ENCODE measurements around the gene VPS25. TPM values are rescaled to one million over a fixed set of nuclear protein-coding genes. Genes with fewer than 3 reads are reported as not detected.

Gene VPS25
- total RNA-seq, 1 donor from 2014 or later: 39.4 TPM

DNA sequence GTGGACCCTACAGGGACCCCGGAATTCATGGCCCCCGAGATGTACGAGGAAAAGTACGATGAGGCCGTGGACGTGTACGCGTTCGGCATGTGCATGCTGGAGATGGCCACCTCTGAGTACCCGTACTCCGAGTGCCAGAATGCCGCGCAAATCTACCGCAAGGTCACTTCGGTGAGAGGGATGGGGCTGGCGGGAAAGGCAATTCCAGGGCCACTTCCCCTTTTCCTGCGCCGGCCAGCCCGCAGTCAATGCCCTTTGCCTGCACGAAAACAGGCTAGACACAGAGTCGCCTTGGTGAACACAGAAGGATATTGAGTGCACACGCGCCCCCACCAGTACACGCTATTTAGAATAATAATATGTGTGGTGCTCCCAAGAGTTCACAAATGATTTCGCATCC is 11.2 kb downstream of the VPS25 start:
- Mint-ChIP-seq H3K27ac (ENCODE audit: unreplicated experiment) (no peak overlapping the region), H3K9me3 (ENCODE audit: unreplicated experiment) (no peaks in the 10 kb centered on the region), H3K27me3 (ENCODE audit: unreplicated experiment) (peaks cover 13% of the 10 kb centered on the region), H3K4me1 (ENCODE audit: unreplicated experiment) (peaks cover 28% of the 10 kb centered on the region), H3K4me3 (ENCODE audit: unreplicated experiment) (no peak overlapping the region), H3K36me3 (ENCODE audit: low read depth, unreplicated experiment) (peaks cover 24% of the 10 kb centered on the region)
- no peak for DNase-seq (ENCODE audit: low spot score)
- TF ChIP-seq, protein P1, sequence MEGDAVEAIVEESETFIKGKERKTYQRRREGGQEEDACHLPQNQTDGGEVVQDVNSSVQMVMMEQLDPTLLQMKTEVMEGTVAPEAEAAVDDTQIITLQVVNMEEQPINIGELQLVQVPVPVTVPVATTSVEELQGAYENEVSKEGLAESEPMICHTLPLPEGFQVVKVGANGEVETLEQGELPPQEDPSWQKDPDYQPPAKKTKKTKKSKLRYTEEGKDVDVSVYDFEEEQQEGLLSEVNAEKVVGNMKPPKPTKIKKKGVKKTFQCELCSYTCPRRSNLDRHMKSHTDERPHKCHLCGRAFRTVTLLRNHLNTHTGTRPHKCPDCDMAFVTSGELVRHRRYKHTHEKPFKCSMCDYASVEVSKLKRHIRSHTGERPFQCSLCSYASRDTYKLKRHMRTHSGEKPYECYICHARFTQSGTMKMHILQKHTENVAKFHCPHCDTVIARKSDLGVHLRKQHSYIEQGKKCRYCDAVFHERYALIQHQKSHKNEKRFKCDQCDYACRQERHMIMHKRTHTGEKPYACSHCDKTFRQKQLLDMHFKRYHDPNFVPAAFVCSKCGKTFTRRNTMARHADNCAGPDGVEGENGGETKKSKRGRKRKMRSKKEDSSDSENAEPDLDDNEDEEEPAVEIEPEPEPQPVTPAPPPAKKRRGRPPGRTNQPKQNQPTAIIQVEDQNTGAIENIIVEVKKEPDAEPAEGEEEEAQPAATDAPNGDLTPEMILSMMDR (IDR thresholded peaks at IDR 0.05; ENCODE audit: unreplicated experiment): no peak

DNA sequence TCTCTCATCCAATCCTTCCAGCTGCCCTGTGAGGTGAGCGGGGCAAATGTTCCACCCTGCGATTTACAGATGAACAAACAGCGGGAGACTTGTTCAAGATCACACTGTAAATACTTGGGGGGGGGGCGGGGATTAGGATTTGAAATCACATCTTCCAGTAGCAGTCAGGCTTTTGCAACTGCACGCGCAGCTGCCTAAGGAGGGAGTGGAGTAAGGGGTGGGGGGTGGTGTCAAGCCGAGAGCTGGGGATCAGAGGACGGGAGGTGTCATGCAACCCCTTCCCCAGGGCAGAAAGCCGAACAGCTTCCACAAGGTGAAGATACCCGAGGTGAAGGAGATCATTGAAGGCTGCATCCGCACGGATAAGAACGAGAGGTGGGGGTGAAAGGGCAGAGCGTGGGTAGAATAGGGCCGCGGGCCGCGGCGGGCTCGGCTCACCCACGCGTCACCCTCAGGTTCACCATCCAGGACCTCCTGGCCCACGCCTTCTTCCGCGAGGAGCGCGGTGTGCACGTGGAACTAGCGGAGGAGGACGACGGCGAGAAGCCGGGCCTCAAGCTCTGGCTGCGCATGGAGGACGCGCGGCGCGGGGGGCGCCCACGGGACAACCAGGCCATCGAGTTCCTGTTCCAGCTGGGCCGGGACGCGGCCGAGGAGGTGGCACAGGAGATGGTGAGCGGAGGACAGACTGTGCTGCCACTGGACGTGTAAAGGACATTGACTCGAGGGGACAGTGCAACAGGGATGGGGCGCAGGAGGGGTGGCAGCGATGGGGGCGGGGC is 11.8 kb downstream of the VPS25 start:
- Mint-ChIP-seq H3K27me3 (ENCODE audit: unreplicated experiment) (peaks cover 13% of the 10 kb centered on the region), H3K9me3 (ENCODE audit: unreplicated experiment) (no peaks in the 10 kb centered on the region), H3K27ac (ENCODE audit: unreplicated experiment) (no peak overlapping the region), H3K4me3 (ENCODE audit: unreplicated experiment) (no peak overlapping the region), H3K36me3 (ENCODE audit: low read depth, unreplicated experiment) (peaks cover 27% of the 10 kb centered on the region), H3K4me1 (ENCODE audit: unreplicated experiment) (peaks cover 24% of the 10 kb centered on the region)
- TF ChIP-seq, protein P1 (IDR thresholded peaks at IDR 0.05; ENCODE audit: unreplicated experiment): no peak
- DNase-seq (ENCODE audit: low spot score): no peak

DNA sequence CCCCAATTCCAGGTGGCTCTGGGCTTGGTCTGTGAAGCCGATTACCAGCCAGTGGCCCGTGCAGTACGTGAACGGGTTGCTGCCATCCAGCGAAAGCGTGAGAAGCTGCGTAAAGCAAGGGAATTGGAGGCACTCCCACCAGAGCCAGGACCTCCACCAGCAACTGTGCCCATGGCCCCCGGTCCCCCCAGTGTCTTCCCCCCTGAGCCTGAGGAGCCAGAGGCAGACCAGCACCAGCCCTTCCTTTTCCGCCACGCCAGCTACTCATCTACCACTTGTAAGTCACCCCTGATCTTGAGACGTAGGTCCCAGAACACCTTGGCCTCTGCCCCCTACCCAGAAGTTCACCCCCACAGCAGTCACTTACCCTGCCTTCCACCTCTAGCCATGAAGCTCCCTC is 14.0 kb downstream of the VPS25 start:
- DNase-seq (ENCODE audit: low spot score): no peak
- Mint-ChIP-seq H3K4me1 (ENCODE audit: unreplicated experiment) (peaks cover 20% of the 10 kb centered on the region), H3K4me3 (ENCODE audit: unreplicated experiment) (peak overlapping the region; percentile 62), H3K27ac (ENCODE audit: unreplicated experiment) (no peak overlapping the region), H3K36me3 (ENCODE audit: low read depth, unreplicated experiment) (peaks cover 31% of the 10 kb centered on the region), H3K27me3 (ENCODE audit: unreplicated experiment) (peaks cover 14% of the 10 kb centered on the region), H3K9me3 (ENCODE audit: unreplicated experiment) (no peaks in the 10 kb centered on the region)
- TF ChIP-seq, protein P1 (IDR thresholded peaks at IDR 0.05; ENCODE audit: unreplicated experiment): no peak

DNA sequence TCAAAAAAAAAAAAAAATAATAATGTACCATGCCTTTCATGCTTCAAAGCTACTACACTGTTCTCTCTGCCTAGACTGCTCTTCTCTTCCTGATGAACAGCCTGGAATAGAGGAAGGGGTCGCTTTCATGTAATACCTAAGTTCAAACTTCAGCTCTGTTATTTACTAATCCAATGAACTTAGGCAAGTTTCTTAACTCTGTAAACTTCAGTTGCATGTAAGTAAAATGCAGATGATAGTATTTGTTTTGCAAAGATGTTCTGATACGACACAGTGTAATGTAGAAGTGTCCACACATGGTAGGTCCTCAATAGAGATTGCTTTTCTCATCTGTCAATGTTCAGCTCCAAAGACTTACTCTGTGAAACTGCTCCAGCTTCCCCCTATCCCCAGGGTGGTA is 18.7 kb downstream of the VPS25 start:
- peaks cover 4% of the 10 kb centered on the region for H3K27me3 Mint-ChIP-seq (ENCODE audit: unreplicated experiment)

DNA sequence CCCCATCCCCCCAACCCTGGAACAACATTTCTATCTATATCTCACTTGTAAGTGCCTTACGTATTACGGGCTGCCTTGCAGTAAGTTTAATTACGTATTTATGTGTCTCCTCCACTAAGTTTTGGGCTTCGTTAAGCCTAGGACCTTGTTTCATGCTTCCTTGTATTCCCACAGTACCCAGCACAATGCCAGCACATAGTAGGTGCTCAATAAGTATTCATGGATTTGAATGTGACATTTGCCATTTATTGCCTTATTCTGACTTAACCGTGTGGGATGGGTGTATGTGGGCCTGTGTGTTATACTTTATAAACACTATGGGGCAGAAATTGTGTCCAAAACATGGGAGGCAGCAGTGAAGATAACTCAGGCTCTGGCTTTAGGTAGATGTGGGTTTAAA is 19.3 kb downstream of the VPS25 start:
- Mint-ChIP-seq H3K36me3 (ENCODE audit: low read depth, unreplicated experiment) (peaks cover 26% of the 10 kb centered on the region), H3K27me3 (ENCODE audit: unreplicated experiment) (peaks cover 4% of the 10 kb centered on the region), H3K27ac (ENCODE audit: unreplicated experiment) (no peak overlapping the region), H3K4me1 (ENCODE audit: unreplicated experiment) (peaks cover 21% of the 10 kb centered on the region), H3K4me3 (ENCODE audit: unreplicated experiment) (no peak overlapping the region), H3K9me3 (ENCODE audit: unreplicated experiment) (no peaks in the 10 kb centered on the region)
- TF ChIP-seq, protein P1 (IDR thresholded peaks at IDR 0.05; ENCODE audit: unreplicated experiment): no peak
- no peak for DNase-seq (ENCODE audit: low spot score)

More for the DNA sequence above, 18.7 kb downstream of the VPS25 start:
- TF ChIP-seq, protein P1 (IDR thresholded peaks at IDR 0.05; ENCODE audit: unreplicated experiment): no peak
- H3K36me3 Mint-ChIP-seq (ENCODE audit: low read depth, unreplicated experiment): peaks cover 29% of the 10 kb centered on the region
- DNase-seq (ENCODE audit: low spot score): no peak
- H3K4me3 Mint-ChIP-seq (ENCODE audit: unreplicated experiment): no peak overlapping the region
- no peak overlapping the region for H3K27ac Mint-ChIP-seq (ENCODE audit: unreplicated experiment)
- H3K9me3 Mint-ChIP-seq (ENCODE audit: unreplicated experiment): no peaks in the 10 kb centered on the region
- H3K4me1 Mint-ChIP-seq (ENCODE audit: unreplicated experiment): peaks cover 18% of the 10 kb centered on the region

All from endothelial cell (in vitro differentiated cells).